HG03060 (cell line): ENCODE measurements around the gene ARHGEF28.

Source experiments
- ATAC-seq: cut with Tn5 transposase; IDR thresholded peaks from one replicate; pipeline ENCODE4 v1.9.1; 2021; ENCODE audit warnings: low read depth, moderate number of reproducible peaks; ENCODE audit not compliant: unreplicated experiment

ARHGEF28 gene

DNA sequence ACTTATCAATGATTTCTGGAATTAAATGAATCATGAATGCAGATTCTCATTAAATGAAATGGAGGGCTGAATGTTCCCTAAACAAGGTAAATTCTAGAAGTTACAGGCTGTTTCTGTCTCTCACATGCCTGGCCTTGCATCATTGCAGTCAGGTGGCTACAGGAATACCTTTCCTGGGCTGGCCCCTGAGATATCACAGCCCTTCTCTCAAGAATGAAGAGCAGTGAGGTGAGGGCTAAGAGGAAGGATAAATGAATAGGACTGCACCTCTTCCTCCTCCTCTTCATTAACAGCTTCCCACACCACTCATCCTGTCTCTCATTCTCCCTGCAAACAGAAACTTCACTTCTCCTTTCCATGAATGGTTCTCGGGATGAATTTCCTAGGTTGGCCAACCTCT, 22.5 kb downstream of the ARHGEF28 start:
- no peak for ATAC-seq

DNA sequence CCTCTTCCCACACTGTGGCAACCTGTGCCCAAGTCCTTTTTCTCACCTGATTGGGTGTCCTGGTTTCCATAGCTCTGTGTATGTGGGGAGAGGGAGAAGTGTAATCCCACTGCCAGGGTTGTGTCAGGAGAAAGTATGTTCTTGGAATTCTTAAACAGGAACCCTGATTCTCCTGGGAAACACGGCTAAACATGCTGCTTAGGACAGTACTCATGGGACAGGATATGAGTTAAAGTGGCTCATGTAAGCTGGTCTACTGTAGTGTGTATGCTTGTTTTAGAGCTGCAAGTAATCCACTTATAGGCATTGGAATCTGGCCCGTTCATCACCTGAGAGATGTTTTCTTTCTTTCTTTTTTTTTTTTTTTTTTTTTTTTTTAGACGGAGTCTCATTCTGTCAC, 23.9 kb downstream of the ARHGEF28 start:
- no peak for ATAC-seq

DNA sequence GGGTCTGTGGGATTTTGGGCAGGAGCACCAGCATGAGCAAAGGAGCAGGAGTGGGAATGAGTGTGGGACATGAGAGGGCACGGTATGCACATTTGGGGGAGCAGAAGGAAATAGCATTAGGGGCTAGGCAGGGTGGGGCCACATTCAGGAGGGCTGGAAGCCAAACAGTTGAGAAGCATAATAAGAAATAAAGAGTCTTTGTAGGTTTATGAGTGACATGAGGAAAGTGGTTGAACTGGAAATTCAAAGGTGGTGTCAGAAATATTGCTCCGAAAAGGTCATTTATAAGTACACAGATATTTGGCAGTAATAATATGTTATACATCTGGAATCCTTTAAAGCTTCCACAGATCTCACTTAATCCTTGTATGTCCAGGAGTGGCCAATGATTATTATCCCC, 26.4 kb downstream of the ARHGEF28 start:
- ATAC-seq: no peak

DNA sequence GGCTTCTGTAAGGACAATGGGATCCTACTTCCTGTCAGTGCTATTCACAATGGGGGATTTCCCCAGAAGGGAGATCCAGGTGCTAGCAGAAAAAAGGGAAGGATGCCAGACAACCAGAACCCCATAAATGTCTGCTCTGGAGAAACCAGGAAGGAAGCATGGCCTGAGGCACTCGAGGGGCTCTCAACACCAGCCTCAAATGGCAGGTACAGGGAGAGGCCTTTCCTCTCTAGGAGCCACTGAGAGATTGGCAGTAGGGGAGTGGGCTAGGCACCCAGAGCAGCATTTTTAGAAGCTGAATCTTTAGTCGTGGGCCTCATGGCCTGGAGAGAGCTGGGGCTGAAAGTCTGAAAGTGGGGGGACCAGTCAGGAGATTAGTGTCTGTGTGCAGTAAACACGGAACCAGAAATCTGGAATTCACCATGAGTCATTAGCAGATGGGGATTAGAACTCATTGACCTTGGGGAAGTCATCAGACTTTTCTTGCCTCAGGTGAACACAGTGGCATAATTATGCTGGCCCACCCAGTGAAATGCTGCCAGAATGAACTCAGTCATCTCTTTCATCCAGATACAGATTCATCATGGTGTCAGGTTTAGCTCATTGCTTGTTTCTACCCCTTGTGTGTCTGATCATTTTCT, 28.3 kb downstream of the ARHGEF28 start:
- ATAC-seq: no peak

- ATAC-seq: no peak
Measured at GRCh38 chr5:73654819-73655318, 28.9 kb downstream of the ARHGEF28 start.

- no peak for ATAC-seq
Measured at GRCh38 chr5:73655521-73656160, 29.6 kb downstream of the ARHGEF28 start.

GRCh38 chr5:73661753-73662152, 35.8 kb downstream of the ARHGEF28 start:
- no peak for ATAC-seq

DNA sequence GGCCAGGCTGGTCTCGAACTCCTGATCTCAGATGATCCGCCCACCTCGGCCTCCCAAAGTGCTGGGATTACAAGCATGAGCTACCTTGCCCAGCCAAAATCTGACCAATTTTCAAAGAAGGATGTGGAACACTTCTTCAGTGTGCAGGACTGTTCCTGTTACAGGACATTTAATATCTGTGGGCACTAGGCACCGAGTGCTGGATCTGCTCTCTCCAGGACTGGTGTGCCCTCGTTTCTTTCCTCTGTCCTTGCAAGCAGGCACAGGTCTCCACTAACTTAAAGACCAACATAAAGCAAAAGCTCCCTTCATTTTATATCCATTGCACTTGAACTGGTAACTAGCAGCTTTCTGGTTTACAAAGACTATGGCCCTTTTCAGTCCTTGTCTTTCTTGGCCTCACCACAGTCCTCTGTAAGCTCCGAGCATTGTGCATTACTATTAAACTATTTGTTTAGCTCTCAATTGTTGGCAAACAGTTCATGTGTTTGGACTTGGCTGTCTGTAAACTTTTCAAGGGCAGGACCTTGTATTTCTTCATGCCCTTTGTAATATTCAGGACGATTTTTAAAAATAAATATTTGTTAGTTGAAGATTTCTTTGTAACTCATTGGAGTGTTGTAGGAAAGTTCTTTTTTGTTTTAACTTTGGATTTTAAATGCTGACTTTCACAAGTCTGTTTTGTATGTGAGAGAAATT, 37.3 kb downstream of the ARHGEF28 start:
- no peak for ATAC-seq

GRCh38 chr5:73663860-73664240, 37.9 kb downstream of the ARHGEF28 start:
- ATAC-seq: no peak

DNA sequence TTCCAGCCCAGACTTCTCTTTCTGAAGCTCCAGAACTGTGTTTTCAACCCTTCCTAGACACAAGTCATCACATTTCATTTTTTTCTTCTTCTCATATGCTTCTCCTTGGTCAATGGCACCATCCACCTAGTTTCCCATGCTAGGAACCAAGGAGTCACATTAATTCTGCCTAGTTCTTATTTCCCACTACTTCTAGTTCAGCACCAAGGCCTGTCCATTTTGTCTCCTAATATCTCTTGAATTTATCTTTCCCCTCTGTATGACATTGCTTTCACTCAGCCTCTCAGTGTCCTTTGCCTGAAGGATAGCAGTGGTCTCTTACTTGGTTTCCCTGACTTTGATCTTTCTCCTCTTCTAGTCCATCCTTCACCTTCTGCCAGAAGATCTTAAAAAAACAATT, 38.8 kb downstream of the ARHGEF28 start:
- no peak for ATAC-seq

DNA sequence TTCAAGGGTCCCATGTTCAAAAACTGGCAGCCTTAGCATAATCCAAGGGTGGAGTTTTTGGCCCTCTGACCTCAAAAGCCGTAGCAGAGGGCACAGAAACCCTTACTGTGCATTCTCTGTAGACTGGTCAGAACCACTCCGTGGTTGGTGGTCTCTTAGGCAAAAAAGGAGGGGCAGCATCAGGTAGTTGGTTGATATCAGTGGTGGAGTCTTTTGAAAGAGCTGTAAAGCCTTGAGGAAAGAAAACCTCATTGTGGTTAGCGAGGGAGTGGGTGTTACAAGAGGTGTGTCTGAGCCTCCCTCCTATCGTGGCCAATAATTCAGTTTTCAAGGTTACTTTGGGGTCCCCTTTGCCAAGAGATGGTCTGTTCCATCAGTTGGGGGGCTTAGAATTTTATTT, 40.9 kb downstream of the ARHGEF28 start:
- ATAC-seq: no peak

GRCh38 chr5:73668017-73668416, 42.0 kb downstream of the ARHGEF28 start:
- no peak for ATAC-seq

- no peak for ATAC-seq
Measured at GRCh38 chr5:73668486-73669111, 42.6 kb downstream of the ARHGEF28 start.

GRCh38 chr5:73670731-73671130, 44.7 kb downstream of the ARHGEF28 start:
- ATAC-seq: no peak

GRCh38 chr5:73672132-73672531, 46.1 kb downstream of the ARHGEF28 start:
- no peak for ATAC-seq

DNA sequence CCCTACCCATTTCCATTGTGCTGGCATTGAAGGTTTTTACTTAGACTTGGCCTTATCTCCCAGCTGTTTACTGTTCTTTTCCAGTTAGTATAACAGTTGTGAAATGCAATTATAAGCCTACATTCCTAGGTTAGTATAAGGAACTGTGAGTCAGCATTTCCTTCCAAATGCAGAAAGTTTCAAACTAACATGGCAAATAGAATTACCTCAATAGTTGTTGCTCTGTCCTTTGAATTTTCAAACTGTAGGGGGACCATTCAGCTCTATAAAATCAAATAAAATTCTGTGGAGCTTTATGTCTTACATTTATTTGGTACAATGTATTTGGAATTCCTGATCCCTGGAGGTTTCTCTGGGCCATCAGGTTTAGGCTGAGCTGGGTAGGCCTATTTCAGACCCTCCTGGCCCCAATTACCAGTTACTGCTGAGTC, 47.2 kb downstream of the ARHGEF28 start:
- no peak for ATAC-seq

DNA sequence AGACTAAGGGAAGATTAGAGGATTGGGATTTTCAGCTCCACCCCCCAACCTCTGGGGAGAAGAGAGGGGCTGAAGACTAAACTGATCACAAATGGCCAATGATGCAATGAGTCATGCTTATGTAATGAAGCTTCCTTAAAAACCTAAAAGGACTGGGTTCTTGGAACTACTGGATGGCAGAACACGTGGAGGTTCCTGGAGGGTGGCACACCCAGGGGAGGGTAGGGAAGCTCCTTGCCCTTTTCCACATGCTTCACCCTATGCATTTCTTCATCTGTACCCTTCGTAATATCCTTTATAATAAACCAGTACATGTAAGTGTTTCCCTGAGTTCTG, 48.6 kb downstream of the ARHGEF28 start:
- ATAC-seq: no peak

DNA sequence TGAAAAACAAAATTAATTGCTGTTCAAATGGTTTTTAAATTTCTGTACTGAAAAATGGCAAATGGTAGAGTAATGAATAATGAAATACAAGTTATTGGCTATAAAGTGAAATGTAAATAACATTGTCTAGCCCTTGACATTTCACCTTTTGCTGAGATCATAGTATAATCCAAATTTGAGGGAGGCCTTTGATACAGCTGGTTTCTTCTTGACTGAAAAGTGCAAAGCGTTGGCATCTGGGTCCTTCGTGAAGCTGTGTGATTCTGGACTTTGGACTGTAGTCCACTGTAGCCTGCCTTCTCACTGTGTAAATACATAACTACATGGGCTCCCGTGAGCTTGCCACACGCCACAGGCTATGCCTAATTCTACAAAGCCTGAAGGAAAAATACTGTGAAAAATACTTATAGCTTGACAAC, 52.3 kb downstream of the ARHGEF28 start:
- ATAC-seq: no peak

DNA sequence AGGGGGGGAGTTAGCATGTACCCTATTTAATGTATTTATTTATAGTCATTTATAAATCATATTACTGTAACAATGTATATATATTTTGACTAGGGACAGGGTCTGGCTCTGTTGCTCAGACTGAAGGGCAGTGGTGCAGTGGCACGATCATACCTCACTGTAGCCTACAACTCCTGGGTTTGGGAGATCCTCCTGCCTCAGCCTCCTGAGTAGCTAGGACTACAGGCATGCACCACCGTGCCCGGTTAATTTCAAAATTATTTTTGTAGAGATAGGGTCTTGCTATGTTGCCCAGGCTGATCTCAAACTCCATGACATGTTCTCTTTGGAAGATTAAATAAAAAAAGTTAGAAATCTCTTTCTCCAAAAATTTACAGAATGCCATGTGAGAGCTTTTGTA, 52.8 kb downstream of the ARHGEF28 start:
- ATAC-seq: no peak

GRCh38 chr5:73682176-73682575, 56.2 kb downstream of the ARHGEF28 start:
- no peak for ATAC-seq

DNA sequence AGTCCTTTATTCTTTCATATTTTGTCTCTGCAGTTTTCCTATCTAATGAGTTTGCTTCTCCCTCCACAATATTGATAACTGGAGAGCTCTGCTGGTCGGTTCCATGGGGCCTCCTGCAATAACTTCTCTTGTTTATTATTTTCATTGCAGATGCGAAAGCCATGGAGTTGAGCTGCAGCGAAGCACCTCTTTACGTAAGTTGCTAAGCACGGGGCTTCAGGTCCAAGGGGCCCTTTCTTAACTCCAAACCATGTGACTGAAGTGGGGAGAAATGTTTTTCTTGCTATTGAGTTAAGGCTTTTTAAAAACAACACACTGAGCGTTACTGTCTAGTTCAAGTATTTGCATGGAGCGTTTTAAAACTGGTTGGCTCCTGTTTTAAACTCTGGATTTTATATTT, 58.7 kb downstream of the ARHGEF28 start:
- ATAC-seq: no peak
